Measurements from ENCODE around the gene TBXAS1.
A peak's percentile ranks its signal among the peaks of the same experiment; 100 is the strongest.

The TBXAS1 gene

GRCh38 chr7:139829025-139829774 lies at the start of gene TBXAS1:
TSS of gene TBXAS1 (plus strand) at chr7:139829264. CDS start at chr7:139829391, 127 bp downstream.
- DNase-seq = peak; percentile 89

GRCh38 chr7:139782932-139783331 lies 46.1 kb upstream of the TBXAS1 start:
- DNase-seq = no peak

GRCh38 chr7:139783647-139784385 lies 45.2 kb upstream of the TBXAS1 start:
- DNase-seq = no peak

GRCh38 chr7:139784648-139785047 lies 44.4 kb upstream of the TBXAS1 start:
- no peak for DNase-seq

- peak; percentile 90 for DNase-seq
These were observed 37.7 kb upstream of the TBXAS1 start for GRCh38 chr7:139791316-139791715.

- no peak for DNase-seq
These were observed 31.5 kb upstream of the TBXAS1 start for GRCh38 chr7:139797607-139798006.

GRCh38 chr7:139798221-139798620 lies 30.8 kb upstream of the TBXAS1 start:
- no peak for DNase-seq

GRCh38 chr7:139798892-139799291 lies 30.2 kb upstream of the TBXAS1 start:
- no peak for DNase-seq

GRCh38 chr7:139799586-139799985 lies 29.5 kb upstream of the TBXAS1 start:
- DNase-seq = peak; percentile 95

GRCh38 chr7:139804571-139804970 lies 24.5 kb upstream of the TBXAS1 start:
- DNase-seq = no peak

- no peak for DNase-seq
These were observed 22.1 kb upstream of the TBXAS1 start for GRCh38 chr7:139807009-139807408.

GRCh38 chr7:139808427-139808826 lies 20.6 kb upstream of the TBXAS1 start:
- no peak for DNase-seq

- no peak for DNase-seq
These were observed 20.1 kb upstream of the TBXAS1 start for GRCh38 chr7:139808846-139809442.

- DNase-seq = peak; percentile 82
These were observed 18.0 kb upstream of the TBXAS1 start for GRCh38 chr7:139811066-139811465.

GRCh38 chr7:139813151-139813550 lies 15.9 kb upstream of the TBXAS1 start:
- DNase-seq = no peak

- no peak for DNase-seq
These were observed 15.4 kb upstream of the TBXAS1 start for GRCh38 chr7:139813689-139814088.

- DNase-seq = no peak
These were observed 11.8 kb upstream of the TBXAS1 start for GRCh38 chr7:139817249-139817648.

GRCh38 chr7:139820089-139820488 lies 9.0 kb upstream of the TBXAS1 start:
- no peak for DNase-seq

GRCh38 chr7:139821349-139822105 lies 7.5 kb upstream of the TBXAS1 start:
- no peak for DNase-seq

- DNase-seq = no peak
These were observed 6.2 kb upstream of the TBXAS1 start for GRCh38 chr7:139822855-139823254.

- no peak for DNase-seq
These were observed 5.0 kb upstream of the TBXAS1 start for GRCh38 chr7:139823959-139824521.

GRCh38 chr7:139825666-139826290 lies 3.3 kb upstream of the TBXAS1 start:
- no peak for DNase-seq
